Measurements from ENCODE around the gene MEGF11. TPM values are rescaled to one million over a fixed set of nuclear protein-coding genes. Genes with fewer than 3 reads are reported as not detected.
A peak's percentile ranks its signal among the peaks of the same experiment; 100 is the strongest.

Gene MEGF11
- polyA plus RNA-seq, 3 donors: not detected

DNA sequence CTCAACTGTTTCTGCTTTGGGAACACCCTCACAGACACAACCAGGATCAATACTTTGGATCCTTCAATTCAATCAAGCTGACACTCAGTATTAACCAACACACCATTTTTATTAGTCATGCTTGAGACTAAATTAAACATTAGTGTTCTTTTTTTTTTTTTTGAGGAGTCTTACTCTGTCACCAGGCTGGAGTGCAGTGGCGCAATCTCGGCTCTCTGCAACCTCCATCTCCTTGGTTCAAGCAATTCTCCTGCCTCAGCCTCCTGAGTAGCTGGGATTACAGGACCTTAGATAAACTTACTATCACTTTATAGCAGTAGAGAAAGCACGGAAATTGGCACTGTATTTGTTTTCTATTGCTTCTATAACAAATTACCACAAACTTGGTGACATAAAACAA is 386.3 kb downstream of the MEGF11 start:
- Histone ChIP-seq H4K20me1 (ENCODE audit: insufficient read depth, low read length) (peaks cover 22% of the 10 kb centered on the region), H3K4me1 (ENCODE audit: control insufficient read depth in 1 of 2, insufficient read depth in 2 of 2, low read length in 2 of 2) (peaks cover 15% of the 10 kb centered on the region in 2 donors), H3K9ac (ENCODE audit: insufficient read depth, low read length, poor library complexity, severe bottlenecking) (no peak overlapping the region), H2AFZ (ENCODE audit: insufficient read depth, low read depth, low read length, poor library complexity, severe bottlenecking) (no peak overlapping the region), H3K36me3 (replicated peaks in 1 of 2; ENCODE audit: control insufficient read depth in 1 of 2, insufficient read depth in 2 of 2, low read length in 2 of 2) (no peaks in the 10 kb centered on the region), H3K9me3 (replicated peaks in 1 of 2; ENCODE audit: control insufficient read depth in 1 of 2, insufficient read depth in 1 of 2, low read length in 2 of 2) (no peaks in the 10 kb centered on the region), H3K4me3 (replicated peaks in 1 of 3; ENCODE audit: low read depth in 2 of 3, low read length in 3 of 3) (no peak overlapping the region), H3K27ac (ENCODE audit: low read depth in 1 of 2, low read length in 2 of 2) (no peak overlapping the region), H3K4me2 (replicated peaks; ENCODE audit: extremely low read depth, low read length, poor library complexity, severe bottlenecking) (no peak overlapping the region), H3K27me3 (ENCODE audit: control insufficient read depth in 2 of 2, insufficient read depth in 2 of 2, low read length in 2 of 2) (no peaks in the 10 kb centered on the region), H3K79me2 (ENCODE audit: insufficient read depth, low read length) (peaks cover 30% of the 10 kb centered on the region)
- intact Hi-C loops (cut with micrococcal nuclease): no loop called here
- DNase-seq: peak in 1 of 3 donors; percentile 14
- WGBS (ENCODE audit: insufficient coverage): 100% methylated on average over 1 of the region's 3 CpGs
- Mint-ChIP-seq H3K4me3 (no peak overlapping the region), H3K4me1 (peaks cover 23% of the 10 kb centered on the region), H3K36me3 (no peaks in the 10 kb centered on the region), H3K27me3 (ENCODE audit: low read depth in 3 of 3) (peaks cover 0 to 2% (median 0%) of the 10 kb centered on the region in 3 donors), H3K27ac (no peak overlapping the region), H3K9me3 (no peaks in the 10 kb centered on the region)
- TF ChIP-seq, protein P1, sequence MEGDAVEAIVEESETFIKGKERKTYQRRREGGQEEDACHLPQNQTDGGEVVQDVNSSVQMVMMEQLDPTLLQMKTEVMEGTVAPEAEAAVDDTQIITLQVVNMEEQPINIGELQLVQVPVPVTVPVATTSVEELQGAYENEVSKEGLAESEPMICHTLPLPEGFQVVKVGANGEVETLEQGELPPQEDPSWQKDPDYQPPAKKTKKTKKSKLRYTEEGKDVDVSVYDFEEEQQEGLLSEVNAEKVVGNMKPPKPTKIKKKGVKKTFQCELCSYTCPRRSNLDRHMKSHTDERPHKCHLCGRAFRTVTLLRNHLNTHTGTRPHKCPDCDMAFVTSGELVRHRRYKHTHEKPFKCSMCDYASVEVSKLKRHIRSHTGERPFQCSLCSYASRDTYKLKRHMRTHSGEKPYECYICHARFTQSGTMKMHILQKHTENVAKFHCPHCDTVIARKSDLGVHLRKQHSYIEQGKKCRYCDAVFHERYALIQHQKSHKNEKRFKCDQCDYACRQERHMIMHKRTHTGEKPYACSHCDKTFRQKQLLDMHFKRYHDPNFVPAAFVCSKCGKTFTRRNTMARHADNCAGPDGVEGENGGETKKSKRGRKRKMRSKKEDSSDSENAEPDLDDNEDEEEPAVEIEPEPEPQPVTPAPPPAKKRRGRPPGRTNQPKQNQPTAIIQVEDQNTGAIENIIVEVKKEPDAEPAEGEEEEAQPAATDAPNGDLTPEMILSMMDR (IDR thresholded peaks at IDR 0.05): no peak

DNA sequence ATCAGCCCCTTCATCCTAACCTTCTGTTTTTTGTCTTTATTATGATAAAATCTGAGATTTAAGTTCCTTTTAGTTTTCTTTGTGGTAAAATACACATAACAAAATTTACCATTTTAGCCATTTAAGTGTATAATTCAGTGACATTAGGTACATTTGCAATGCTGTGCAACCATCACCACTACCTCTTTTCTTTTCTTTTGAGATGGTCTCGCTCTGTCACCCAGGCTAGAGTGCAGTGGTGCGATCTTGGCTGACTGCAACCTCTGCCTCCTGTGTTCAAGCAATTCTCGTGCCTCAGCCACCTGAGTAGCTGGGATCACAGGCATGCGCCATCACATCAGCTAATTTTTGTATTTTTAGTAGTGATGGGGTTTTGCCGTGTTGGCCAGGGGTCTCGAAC is 390.4 kb downstream of the MEGF11 start:
- H3K4me2 ChIP-seq (replicated peaks; ENCODE audit: extremely low read depth, low read length, poor library complexity, severe bottlenecking): no peak overlapping the region
- 100% methylated on average over 5 of the region's 6 CpGs for WGBS (ENCODE audit: insufficient coverage)
- Mint-ChIP-seq H3K4me3 (no peak overlapping the region), H3K36me3 (no peaks in the 10 kb centered on the region), H3K4me1 (peaks cover 10% of the 10 kb centered on the region), H3K27me3 (ENCODE audit: low read depth in 3 of 3) (peaks cover 0 to 2% (median 1%) of the 10 kb centered on the region in 3 donors), H3K9me3 (no peaks in the 10 kb centered on the region), H3K27ac (no peak overlapping the region)
- H3K4me1 ChIP-seq (ENCODE audit: control insufficient read depth in 1 of 2, insufficient read depth in 2 of 2, low read length in 2 of 2): no peaks in the 10 kb centered on the region
- no peak overlapping the region for H3K4me3 ChIP-seq (replicated peaks in 1 of 3; ENCODE audit: low read depth in 2 of 3, low read length in 3 of 3)
- H2AFZ ChIP-seq (ENCODE audit: insufficient read depth, low read depth, low read length, poor library complexity, severe bottlenecking): no peak overlapping the region
- TF ChIP-seq, protein P1 (IDR thresholded peaks at IDR 0.05): no peak
- no peak for DNase-seq
- H3K27me3 ChIP-seq (ENCODE audit: control insufficient read depth in 2 of 2, insufficient read depth in 2 of 2, low read length in 2 of 2): no peaks in the 10 kb centered on the region
- intact Hi-C loops (cut with micrococcal nuclease): no loop called here
- H3K27ac ChIP-seq (ENCODE audit: low read depth in 1 of 2, low read length in 2 of 2): no peak overlapping the region
- no peaks in the 10 kb centered on the region for H3K79me2 ChIP-seq (ENCODE audit: insufficient read depth, low read length)
- H4K20me1 ChIP-seq (ENCODE audit: insufficient read depth, low read length): no peaks in the 10 kb centered on the region
- no peaks in the 10 kb centered on the region for H3K9me3 ChIP-seq (replicated peaks in 1 of 2; ENCODE audit: control insufficient read depth in 1 of 2, insufficient read depth in 1 of 2, low read length in 2 of 2)
- no peak overlapping the region for H3K9ac ChIP-seq (ENCODE audit: insufficient read depth, low read length, poor library complexity, severe bottlenecking)
- H3K36me3 ChIP-seq (replicated peaks in 1 of 2; ENCODE audit: control insufficient read depth in 1 of 2, insufficient read depth in 2 of 2, low read length in 2 of 2): no peaks in the 10 kb centered on the region
